Keratinocyte (primary cell): ENCODE results near the gene FANCD2. TPM values are rescaled to one million over a fixed set of nuclear protein-coding genes. Genes with fewer than 3 reads are reported as not detected.

Source experiments
- DNase-seq: peaks from one replicate; pipeline ENCODE4 v3.0.0-alpha.2; 2011; ENCODE audit warnings: low read depth, missing footprints, low spot score
- FAIRE-seq: peaks from 2 replicates; lab custom pipeline; 2011; peaks lifted over from hg19 to GRCh38; lab: Jason Lieb, UNC
- H2AFZ ChIP-seq: 2 replicates; pipeline ENCODE4 v1.6.0; 2012; ENCODE audit warnings: low read length, control low read depth, inconsistent platforms; ENCODE audit not compliant: control insufficient read depth
- H3K27ac ChIP-seq: 2 replicates; pipeline ENCODE4 v1.5.1; 2011; ENCODE audit warnings: low read length; ENCODE audit not compliant: control insufficient read depth, insufficient read depth
- H3K27me3 ChIP-seq: 3 replicates; pipeline ENCODE4 v1.6.0; 2011; ENCODE audit warnings: low read length; ENCODE audit not compliant: control insufficient read depth, insufficient read depth; ENCODE audit errors: extremely low read depth
- H3K36me3 ChIP-seq, 2 experiments: 2 replicates in 1 of 2; 3 replicates in 1 of 2; pipeline ENCODE4 v1.5.1; 2011; ENCODE audit warnings: low read length in 2 of 2, mild to moderate bottlenecking in 1 of 2; ENCODE audit not compliant: control insufficient read depth in 2 of 2, insufficient read depth in 2 of 2; ENCODE audit errors: extremely low read depth in 1 of 2
- H3K4me1 ChIP-seq: 3 replicates; pipeline ENCODE4 v1.5.1; 2011; ENCODE audit warnings: low read length; ENCODE audit not compliant: control insufficient read depth, insufficient read depth; ENCODE audit errors: extremely low read depth
- H3K4me2 ChIP-seq: 3 replicates; pipeline ENCODE4 v1.6.0; 2011; ENCODE audit warnings: low read depth, low read length; ENCODE audit not compliant: control insufficient read depth, insufficient read depth; ENCODE audit errors: extremely low read depth
- H3K4me3 ChIP-seq, 3 experiments: fragments of 200-600 bp in 1 of 3; sonication (generic) in 1 of 3; 2 replicates in 2 of 3; 3 replicates in 1 of 3; pipeline ENCODE4 v1.5.1; 2011 to 2016; ENCODE audit warnings: low read length in 3 of 3, mild to moderate bottlenecking in 3 of 3, control low read depth in 2 of 3, inconsistent platforms in 1 of 3, low read depth in 1 of 3, mixed read lengths in 1 of 3, mixed run types in 1 of 3, moderate library complexity in 1 of 3; ENCODE audit not compliant: control insufficient read depth in 2 of 3, insufficient read depth in 2 of 3; ENCODE audit errors: extremely low read depth in 1 of 3
- H3K79me2 ChIP-seq: 2 replicates; pipeline ENCODE4 v1.6.0; 2012; ENCODE audit warnings: low read length; ENCODE audit not compliant: control insufficient read depth, insufficient read depth
- H3K9ac ChIP-seq: 3 replicates; pipeline ENCODE4 v1.6.0; 2011; ENCODE audit warnings: low read length; ENCODE audit not compliant: control insufficient read depth, insufficient read depth; ENCODE audit errors: extremely low read depth
- H3K9me1 ChIP-seq: 3 replicates; pipeline ENCODE4 v1.6.0; 2011; ENCODE audit warnings: low read length; ENCODE audit not compliant: control insufficient read depth, insufficient read depth; ENCODE audit errors: extremely low read depth
- H3K9me3 ChIP-seq: 2 replicates; pipeline ENCODE4 v1.5.1; 2012; ENCODE audit warnings: low read depth, low read length; ENCODE audit not compliant: control insufficient read depth
- H4K20me1 ChIP-seq: 3 replicates; pipeline ENCODE4 v1.6.0; 2011; ENCODE audit warnings: low read length; ENCODE audit not compliant: control insufficient read depth, insufficient read depth; ENCODE audit errors: extremely low read depth
- EZH2 ChIP-seq: IDR thresholded peaks from one replicate; pipeline ENCODE4 v1.6.1; 2012; ENCODE audit warnings: inconsistent platforms, mild to moderate bottlenecking, low read length, moderate library complexity
- dilution Hi-C: fragments of 300-500 bp; cut with MboI; formaldehyde crosslinking; loops from one replicate; pipeline ENCODE4 v1.7.0; 2020; ENCODE audit warnings: low sequenced_read_pairs; ENCODE audit not compliant: extremely low pct_ligation_motif_present
- polyA plus RNA-seq, 5 experiments: library from polyadenylated mRNA; depleted of rRNA in 3 of 5; stranded (reverse) in 3 of 5; stranded (forward) in 1 of 5; unstranded in 1 of 5; fragments of >200 nt; gene quantifications; 1 replicate in 1 of 5; 2 replicates in 3 of 5; 3 replicates in 1 of 5; pipeline versions ENCODE4 v1.2.1 to v1.2.3, GENCODE V29; 2011 to 2012; ENCODE audit warnings: missing spikeins in 2 of 5, low read depth in 1 of 5, low replicate concordance in 1 of 5
- TF ChIP-seq, protein P1 (sequence below), 3 experiments: IDR thresholded peaks in 1 of 3; conservative IDR thresholded peaks in 1 of 3; optimal IDR thresholded peaks in 1 of 3; 2 replicates in 2 of 3; 3 replicates in 1 of 3; pipeline versions ENCODE3 to v1.5.1; 2011; ENCODE audit warnings: low read length in 3 of 3, mild to moderate bottlenecking in 3 of 3, moderate library complexity in 2 of 3, control low read depth in 1 of 3, inconsistent platforms in 1 of 3; ENCODE audit not compliant: insufficient read depth in 2 of 3; ENCODE audit errors: extremely low read depth in 1 of 3

The FANCD2 gene
- polyA plus RNA-seq, 1 donor (not counting 4 experiments of a cell fraction or from before 2014, with no cell fraction given), result 12.5 TPM

- dilution Hi-C loops, result no loop called here
- Histone ChIP-seq H3K4me2 (no peak overlapping the region), H3K9ac (no peak overlapping the region), H3K79me2 (no peaks in the 10 kb centered on the region), H4K20me1 (no peaks in the 10 kb centered on the region), H3K27ac (no peak overlapping the region), H3K36me3 (peaks cover 0 to 2% of the 10 kb centered on the region in 2 experiments), H3K27me3 (no peaks in the 10 kb centered on the region), H3K4me3 (no peak overlapping the region), H3K9me1 (no peaks in the 10 kb centered on the region), H2AFZ (no peak overlapping the region), H3K9me3 (no peaks in the 10 kb centered on the region), H3K4me1 (peaks cover 13% of the 10 kb centered on the region)
- no peak for DNase-seq
- no peak for TF ChIP-seq EZH2
- TF ChIP-seq, protein P1, sequence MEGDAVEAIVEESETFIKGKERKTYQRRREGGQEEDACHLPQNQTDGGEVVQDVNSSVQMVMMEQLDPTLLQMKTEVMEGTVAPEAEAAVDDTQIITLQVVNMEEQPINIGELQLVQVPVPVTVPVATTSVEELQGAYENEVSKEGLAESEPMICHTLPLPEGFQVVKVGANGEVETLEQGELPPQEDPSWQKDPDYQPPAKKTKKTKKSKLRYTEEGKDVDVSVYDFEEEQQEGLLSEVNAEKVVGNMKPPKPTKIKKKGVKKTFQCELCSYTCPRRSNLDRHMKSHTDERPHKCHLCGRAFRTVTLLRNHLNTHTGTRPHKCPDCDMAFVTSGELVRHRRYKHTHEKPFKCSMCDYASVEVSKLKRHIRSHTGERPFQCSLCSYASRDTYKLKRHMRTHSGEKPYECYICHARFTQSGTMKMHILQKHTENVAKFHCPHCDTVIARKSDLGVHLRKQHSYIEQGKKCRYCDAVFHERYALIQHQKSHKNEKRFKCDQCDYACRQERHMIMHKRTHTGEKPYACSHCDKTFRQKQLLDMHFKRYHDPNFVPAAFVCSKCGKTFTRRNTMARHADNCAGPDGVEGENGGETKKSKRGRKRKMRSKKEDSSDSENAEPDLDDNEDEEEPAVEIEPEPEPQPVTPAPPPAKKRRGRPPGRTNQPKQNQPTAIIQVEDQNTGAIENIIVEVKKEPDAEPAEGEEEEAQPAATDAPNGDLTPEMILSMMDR (optimal IDR thresholded peaks at IDR 0.05 in 1 of 3, IDR thresholded peaks at IDR 0.05 in 1 of 3, conservative IDR thresholded peaks at IDR 0.05 in 1 of 3; ENCODE audit: extremely low read depth in 1 of 3, insufficient read depth in 2 of 3, low read length in 3 of 3), result no peak
- FAIRE-seq, result peak; percentile 62
These were observed 59.5 kb downstream of the FANCD2 start for GRCh38 chr3:10085738-10086137.

DNA sequence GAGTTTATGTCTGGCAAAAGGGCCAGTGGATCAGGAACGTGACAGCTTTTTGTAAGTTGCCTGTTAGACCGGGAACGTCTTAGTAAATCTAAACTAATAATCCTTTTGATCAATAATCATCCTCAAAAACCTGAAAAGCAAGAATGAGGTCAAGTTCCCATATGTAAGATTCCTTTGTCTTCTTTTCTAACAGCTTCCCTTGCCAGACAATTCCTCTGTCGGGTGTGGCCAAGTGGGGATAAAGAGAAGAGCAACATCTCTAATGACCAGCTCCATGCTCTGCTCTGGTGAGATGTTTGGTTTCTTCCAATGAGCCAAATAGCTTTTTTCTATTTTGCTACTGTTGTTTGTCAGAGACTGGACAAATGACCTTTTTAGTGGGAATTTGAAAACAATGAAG is 62.0 kb downstream of the FANCD2 start:
- no peak for TF ChIP-seq EZH2
- TF ChIP-seq, protein P1 (optimal IDR thresholded peaks at IDR 0.05 in 1 of 3, IDR thresholded peaks at IDR 0.05 in 1 of 3, conservative IDR thresholded peaks at IDR 0.05 in 1 of 3; ENCODE audit: extremely low read depth in 1 of 3, insufficient read depth in 2 of 3, low read length in 3 of 3), result no peak
- Histone ChIP-seq H3K9me3 (no peaks in the 10 kb centered on the region), H3K79me2 (no peaks in the 10 kb centered on the region), H2AFZ (no peak overlapping the region), H3K4me3 (no peak overlapping the region), H3K27me3 (no peaks in the 10 kb centered on the region), H3K9me1 (no peaks in the 10 kb centered on the region), H3K4me1 (peaks cover 13% of the 10 kb centered on the region), H4K20me1 (no peaks in the 10 kb centered on the region), H3K36me3 (peaks cover 0 to 6% of the 10 kb centered on the region in 2 experiments), H3K4me2 (no peak overlapping the region), H3K27ac (no peak overlapping the region), H3K9ac (no peak overlapping the region)
- dilution Hi-C loops, result no loop called here
- FAIRE-seq (no peak), DNase-seq (no peak)
